ENCODE measurements around the gene PRF1.

PRF1 gene

DNA sequence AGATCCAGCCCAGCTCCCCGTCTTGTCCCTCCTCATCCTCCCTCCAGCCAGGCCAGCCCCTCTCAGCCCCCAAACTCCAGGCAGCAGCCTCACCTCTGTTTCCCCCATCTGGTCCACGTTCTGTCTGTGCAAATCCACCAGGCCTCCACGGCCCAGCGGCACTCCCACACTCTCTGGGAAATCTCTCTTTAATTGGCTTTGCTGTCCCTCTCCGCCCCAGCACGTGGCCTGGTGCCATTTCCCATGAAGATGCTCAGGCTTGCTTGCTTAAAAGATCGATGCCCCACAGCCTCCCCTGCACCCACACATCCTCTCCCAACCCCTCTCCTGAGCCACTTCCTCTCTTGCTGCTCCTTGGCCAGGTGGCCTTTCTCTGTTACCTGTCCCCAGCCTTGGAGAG lies 39.3 kb downstream of the PRF1 start:
- no peak overlapping the region for H3K4me2 ChIP-seq (ENCODE audit: low read length)
- no peaks in the 10 kb centered on the region for H4K20me1 ChIP-seq (ENCODE audit: control insufficient read depth, insufficient read depth, low read depth, low read length)

DNA sequence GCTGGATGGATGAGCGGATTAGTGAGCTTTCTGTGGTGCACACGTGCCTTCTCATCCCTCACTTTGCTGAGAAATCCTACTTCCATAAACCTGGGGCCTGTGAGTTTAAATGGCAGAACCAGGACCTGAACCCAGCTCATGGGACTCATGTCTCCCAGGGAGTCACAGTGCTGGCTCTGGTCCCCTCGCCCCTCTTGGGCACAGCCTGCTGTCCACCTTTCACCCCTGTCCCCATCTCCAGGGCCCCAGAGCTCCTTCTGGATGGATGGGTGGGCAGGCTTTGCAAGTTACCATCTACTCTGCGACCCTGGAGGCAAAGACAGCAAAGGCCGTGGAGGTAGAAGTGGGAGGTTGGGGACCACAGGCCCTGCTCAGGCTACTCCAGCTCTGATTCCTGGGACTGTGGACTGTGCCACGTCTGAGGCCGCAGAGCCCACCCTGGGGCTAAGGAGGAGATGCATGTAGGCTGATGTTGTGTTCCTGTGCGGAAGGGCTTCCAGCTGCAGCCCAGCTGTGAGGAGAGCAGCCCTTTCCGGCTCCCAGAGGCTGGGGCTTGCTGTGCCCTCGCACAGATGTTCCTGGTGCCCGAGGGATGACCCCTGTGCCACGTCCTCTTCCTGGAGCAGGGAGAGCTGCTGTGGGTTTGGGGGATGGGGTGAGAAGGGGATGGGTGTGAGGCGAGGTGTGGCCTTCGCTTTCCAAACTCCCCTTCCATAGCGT lies 40.3 kb downstream of the PRF1 start:
- TF ChIP-seq EZH2phosphoT487 (IDR thresholded peaks at IDR 0.05; ENCODE audit: borderline replicate concordance, low read length) = no peak
- TF ChIP-seq, protein P1, sequence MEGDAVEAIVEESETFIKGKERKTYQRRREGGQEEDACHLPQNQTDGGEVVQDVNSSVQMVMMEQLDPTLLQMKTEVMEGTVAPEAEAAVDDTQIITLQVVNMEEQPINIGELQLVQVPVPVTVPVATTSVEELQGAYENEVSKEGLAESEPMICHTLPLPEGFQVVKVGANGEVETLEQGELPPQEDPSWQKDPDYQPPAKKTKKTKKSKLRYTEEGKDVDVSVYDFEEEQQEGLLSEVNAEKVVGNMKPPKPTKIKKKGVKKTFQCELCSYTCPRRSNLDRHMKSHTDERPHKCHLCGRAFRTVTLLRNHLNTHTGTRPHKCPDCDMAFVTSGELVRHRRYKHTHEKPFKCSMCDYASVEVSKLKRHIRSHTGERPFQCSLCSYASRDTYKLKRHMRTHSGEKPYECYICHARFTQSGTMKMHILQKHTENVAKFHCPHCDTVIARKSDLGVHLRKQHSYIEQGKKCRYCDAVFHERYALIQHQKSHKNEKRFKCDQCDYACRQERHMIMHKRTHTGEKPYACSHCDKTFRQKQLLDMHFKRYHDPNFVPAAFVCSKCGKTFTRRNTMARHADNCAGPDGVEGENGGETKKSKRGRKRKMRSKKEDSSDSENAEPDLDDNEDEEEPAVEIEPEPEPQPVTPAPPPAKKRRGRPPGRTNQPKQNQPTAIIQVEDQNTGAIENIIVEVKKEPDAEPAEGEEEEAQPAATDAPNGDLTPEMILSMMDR (IDR thresholded peaks at IDR 0.05; ENCODE audit: low read depth, low read length, poor library complexity, severe bottlenecking) = no peak
- Histone ChIP-seq H4K20me1 (ENCODE audit: control insufficient read depth, insufficient read depth, low read depth, low read length) (no peaks in the 10 kb centered on the region), H3K27ac (ENCODE audit: low read depth, low read length) (no peak overlapping the region), H3K9me3 (ENCODE audit: control insufficient read depth, insufficient read depth, low read length) (no peaks in the 10 kb centered on the region), H3F3A (ENCODE audit: control insufficient read depth, insufficient read depth) (no peaks in the 10 kb centered on the region), H3K79me2 (ENCODE audit: control insufficient read depth, low read length) (no peaks in the 10 kb centered on the region), H3K4me1 (ENCODE audit: control insufficient read depth, low read length) (peaks cover 60% of the 10 kb centered on the region), H3K4me2 (ENCODE audit: low read length) (no peak overlapping the region), H3K27me3 (ENCODE audit: control insufficient read depth, low read length) (no peaks in the 10 kb centered on the region), H3K4me3 (ENCODE audit: low read length) (no peak overlapping the region), H3K9me2 (replicated peaks; ENCODE audit: control insufficient read depth, low read length) (no peaks in the 10 kb centered on the region), H3K36me3 (ENCODE audit: control insufficient read depth, low read length) (peaks cover 27% of the 10 kb centered on the region)

More for the DNA sequence above, 39.3 kb downstream of the PRF1 start:
- Histone ChIP-seq H3K36me3 (ENCODE audit: control insufficient read depth, low read length) (peaks cover 30% of the 10 kb centered on the region), H3K27ac (ENCODE audit: low read depth, low read length) (no peak overlapping the region), H3K4me1 (ENCODE audit: control insufficient read depth, low read length) (peaks cover 49% of the 10 kb centered on the region), H3K9me3 (ENCODE audit: control insufficient read depth, insufficient read depth, low read length) (no peaks in the 10 kb centered on the region), H3K9me2 (replicated peaks; ENCODE audit: control insufficient read depth, low read length) (no peaks in the 10 kb centered on the region), H3K27me3 (ENCODE audit: control insufficient read depth, low read length) (no peaks in the 10 kb centered on the region), H3K79me2 (ENCODE audit: control insufficient read depth, low read length) (no peaks in the 10 kb centered on the region), H3K4me3 (ENCODE audit: low read length) (no peak overlapping the region), H3F3A (ENCODE audit: control insufficient read depth, insufficient read depth) (no peaks in the 10 kb centered on the region)
- TF ChIP-seq, protein P1 (IDR thresholded peaks at IDR 0.05; ENCODE audit: low read depth, low read length, poor library complexity, severe bottlenecking) = no peak

DNA sequence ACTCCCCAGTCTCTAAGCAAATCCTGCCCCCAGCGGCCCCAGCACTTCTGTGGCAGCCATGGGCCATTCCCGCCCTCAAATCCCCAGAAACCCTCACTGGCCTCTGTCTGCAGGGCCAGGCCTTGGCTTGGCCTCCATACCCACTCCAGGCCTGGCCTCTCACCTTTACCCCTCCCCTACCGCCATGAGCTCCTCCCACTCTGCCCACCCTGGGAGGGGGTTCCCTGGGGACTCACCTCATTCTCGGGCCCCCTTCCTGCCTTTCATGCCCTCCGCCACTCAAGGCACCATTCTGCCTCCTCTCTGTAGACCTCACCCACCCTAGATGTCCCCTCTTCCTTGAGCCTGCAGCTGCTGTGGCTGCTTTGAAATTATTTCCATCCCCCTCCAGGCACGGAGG lies 41.0 kb downstream of the PRF1 start:
- H3F3A ChIP-seq (ENCODE audit: control insufficient read depth, insufficient read depth) = no peaks in the 10 kb centered on the region
- peaks cover 66% of the 10 kb centered on the region for H3K4me1 ChIP-seq (ENCODE audit: control insufficient read depth, low read length)
- no peaks in the 10 kb centered on the region for H3K9me3 ChIP-seq (ENCODE audit: control insufficient read depth, insufficient read depth, low read length)
- H3K27me3 ChIP-seq (ENCODE audit: control insufficient read depth, low read length) = no peaks in the 10 kb centered on the region
- H4K20me1 ChIP-seq (ENCODE audit: control insufficient read depth, insufficient read depth, low read depth, low read length) = no peaks in the 10 kb centered on the region
- no peak overlapping the region for H3K4me2 ChIP-seq (ENCODE audit: low read length)
- no peaks in the 10 kb centered on the region for H3K79me2 ChIP-seq (ENCODE audit: control insufficient read depth, low read length)
- H3K36me3 ChIP-seq (ENCODE audit: control insufficient read depth, low read length) = peaks cover 31% of the 10 kb centered on the region
- no peak overlapping the region for H3K27ac ChIP-seq (ENCODE audit: low read depth, low read length)
- no peak overlapping the region for H3K4me3 ChIP-seq (ENCODE audit: low read length)
- TF ChIP-seq, protein P1 (IDR thresholded peaks at IDR 0.05; ENCODE audit: low read depth, low read length, poor library complexity, severe bottlenecking) = no peak
- TF ChIP-seq EZH2phosphoT487 (IDR thresholded peaks at IDR 0.05; ENCODE audit: borderline replicate concordance, low read length) = no peak
- H3K9me2 ChIP-seq (replicated peaks; ENCODE audit: control insufficient read depth, low read length) = no peaks in the 10 kb centered on the region

All from DOHH2 (cell line).